Caco-2 (cell line): Measurements from ENCODE around the gene APOD. TPM values are rescaled to one million over a fixed set of nuclear protein-coding genes. Genes with fewer than 3 reads are reported as not detected.
"Not testable (repeated sequence)": the region's sequence is repeated elsewhere in the genome, so short reads cannot be mapped to it uniquely, and the experiment has no call there.

Experiments
- BruUV-seq: library from RNA; stranded (reverse); fragments of 400-500 nt; replicated peaks from 2 replicates; lab custom pipeline; 2021; lab: Mats Ljungman, UMichigan
- CTCF ChIA-PET: fragments of 300-600 bp; sonication (Branson Sonifier 250); formaldehyde crosslinking; loops from one replicate; lab custom pipeline; 2022; ENCODE audit warnings: antibody characterized with exemption; lab: Charles Lee
- POLR2A ChIA-PET: fragments of 300-600 bp; sonication (Branson Sonifier 250); formaldehyde crosslinking; loops from one replicate; lab custom pipeline; 2022; ENCODE audit warnings: antibody characterized with exemption; lab: Charles Lee
- DNase-seq, 2 experiments: peaks; one replicate each; pipeline versions ENCODE4 v3.0.0 to v3.0.0-alpha.2; 2020 to 2022
- H3K27me3 ChIP-seq: replicated peaks from 2 replicates; pipeline ENCODE4 v1.6.0; 2011; ENCODE audit warnings: low read length; ENCODE audit not compliant: control insufficient read depth, insufficient read depth
- H3K36me3 ChIP-seq: 2 replicates; pipeline ENCODE4 v1.5.1; 2011; ENCODE audit warnings: low read length; ENCODE audit not compliant: control insufficient read depth, insufficient read depth
- H3K4me1 ChIP-seq: fragments of 250-450 bp; sonication (Bioruptor Pico); 2 replicates; pipeline ENCODE4 v1.5.1; 2020; ENCODE audit warnings: mild to moderate bottlenecking
- H3K4me3 ChIP-seq: 2 replicates; pipeline ENCODE4 v1.5.1; 2011; ENCODE audit warnings: low read depth, mild to moderate bottlenecking, control low read depth, low read length
- H3K9me3 ChIP-seq: fragments of 250-450 bp; sonication (Bioruptor Pico); 2 replicates; pipeline ENCODE4 v1.5.1; 2020; ENCODE audit warnings: mild to moderate bottlenecking, moderate library complexity
- H3K27ac Mint-ChIP-seq: one replicate; pipeline ENCODE4 v1.8.0; 2022; ENCODE audit warnings: mixed read lengths; ENCODE audit not compliant: unreplicated experiment
- H3K27me3 Mint-ChIP-seq: one replicate; pipeline ENCODE4 v1.8.0; 2022; ENCODE audit warnings: mixed read lengths; ENCODE audit not compliant: insufficient read depth, unreplicated experiment
- H3K36me3 Mint-ChIP-seq: one replicate; pipeline ENCODE4 v1.8.0; 2022; ENCODE audit warnings: mild to moderate bottlenecking, mixed read lengths; ENCODE audit not compliant: insufficient read depth, unreplicated experiment
- H3K4me1 Mint-ChIP-seq: one replicate; pipeline ENCODE4 v1.8.0; 2022; ENCODE audit warnings: low read depth, mixed read lengths; ENCODE audit not compliant: unreplicated experiment
- H3K4me3 Mint-ChIP-seq: one replicate; pipeline ENCODE4 v1.8.0; 2022; ENCODE audit warnings: mild to moderate bottlenecking, moderate library complexity, mixed read lengths; ENCODE audit not compliant: unreplicated experiment
- H3K9me3 Mint-ChIP-seq: one replicate; pipeline ENCODE4 v1.8.0; 2022; ENCODE audit warnings: mixed read lengths; ENCODE audit not compliant: unreplicated experiment
- intact Hi-C: fragments of 100-400 bp; cut with micrococcal nuclease; formaldehyde crosslinking; loops from one replicate; pipeline ENCODE4 v1.10.0; 2022; ENCODE audit not compliant: unreplicated experiment
- total RNA-seq: library from RNA; stranded (reverse); gene quantifications from 2 replicates; pipeline ENCODE4 v1.2.3, GENCODE V29; 2022
- TF ChIP-seq, protein P1 (sequence below), 2 experiments: fragments of 200-600 bp in 1 of 2; IDR thresholded peaks; 1 replicate in 1 of 2; 2 replicates in 1 of 2; pipeline versions ENCODE4 v1.5.1 to v1.8.0; 2011 to 2022; ENCODE audit warnings: antibody characterized with exemption in 1 of 2, control low read depth in 1 of 2, inconsistent platforms in 1 of 2, low read depth in 1 of 2, low read length in 1 of 2, mild to moderate bottlenecking in 1 of 2, moderate library complexity in 1 of 2; ENCODE audit not compliant: insufficient read depth in 1 of 2, severe bottlenecking in 1 of 2, unreplicated experiment in 1 of 2

Gene APOD
- total RNA-seq, 1 experiment from 2014 or later = 101 TPM

DNA sequence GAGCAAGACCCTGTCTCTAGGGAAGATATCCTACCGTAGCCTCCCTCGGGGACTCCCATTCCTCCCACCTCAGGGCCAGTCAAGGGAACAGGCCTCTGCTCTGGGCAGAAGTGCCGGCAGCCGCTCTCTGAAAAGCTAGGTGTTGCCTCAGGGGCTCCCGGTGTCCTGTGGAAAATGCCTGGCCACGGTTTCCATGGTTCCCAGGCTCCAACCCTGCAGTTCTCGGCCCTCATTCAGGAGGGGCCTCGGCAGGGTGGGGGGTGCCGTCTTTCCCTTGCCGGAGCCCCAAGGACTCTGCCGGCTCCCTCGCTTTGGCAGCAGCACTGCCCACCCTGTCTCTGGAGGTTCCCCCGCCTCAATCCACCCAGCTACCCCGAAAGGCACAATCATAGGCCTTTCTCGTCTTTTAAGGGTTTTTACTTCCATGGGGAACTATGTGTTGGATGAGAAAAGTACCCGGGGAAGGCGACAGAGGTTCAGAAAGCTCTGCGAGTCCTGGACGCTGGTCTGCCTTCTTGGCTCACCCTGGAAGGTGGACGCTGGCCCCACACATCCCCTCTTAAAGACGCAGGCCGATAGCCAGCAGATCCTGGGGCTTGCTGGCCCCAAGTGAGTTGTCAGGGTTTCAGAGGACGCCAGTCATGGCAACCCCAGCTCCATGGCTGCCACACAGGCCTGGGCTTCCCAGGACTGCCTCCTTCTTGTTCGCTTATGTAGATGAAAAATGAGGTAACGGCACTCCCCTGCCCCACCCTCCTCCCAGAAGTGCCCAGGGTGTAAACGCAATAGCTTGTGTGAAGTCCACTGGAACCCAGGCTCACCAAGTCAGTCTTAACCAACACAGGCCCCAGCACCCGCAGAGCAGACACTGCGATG is 34.3 kb upstream of the APOD start:
- BruUV-seq, H3K4me3 ChIP-seq, H3K27ac Mint-ChIP-seq, CTCF ChIA-PET, H3K27me3 Mint-ChIP-seq, DNase-seq, H3K27me3 ChIP-seq, intact Hi-C loops, H3K4me1 ChIP-seq, H3K36me3 ChIP-seq, H3K4me3 Mint-ChIP-seq, POLR2A ChIA-PET, H3K9me3 Mint-ChIP-seq, H3K36me3 Mint-ChIP-seq, H3K9me3 ChIP-seq, H3K4me1 Mint-ChIP-seq: not testable (repeated sequence)

DNA sequence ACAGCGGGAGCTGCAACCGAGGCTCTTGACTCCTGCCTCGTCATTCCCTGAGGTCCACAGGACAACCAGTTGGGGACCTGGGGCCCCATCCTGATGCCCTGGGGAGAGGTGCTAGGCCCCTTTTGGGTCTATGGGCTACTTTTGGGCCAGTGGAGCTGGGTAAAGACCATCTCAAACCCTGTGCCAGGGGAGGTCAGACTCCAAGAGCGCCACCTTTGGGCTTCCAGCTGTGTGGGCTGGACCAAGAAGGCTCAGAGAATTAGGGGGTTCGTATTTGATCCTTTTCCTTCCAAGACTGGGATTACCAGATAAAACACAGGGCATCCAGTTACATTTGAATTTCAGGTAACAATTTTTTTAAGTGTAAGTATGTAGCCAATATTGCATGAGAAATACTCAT is 33.4 kb upstream of the APOD start:
- H3K4me3 Mint-ChIP-seq, H3K36me3 Mint-ChIP-seq, H3K36me3 ChIP-seq, H3K4me1 Mint-ChIP-seq, H3K4me3 ChIP-seq, BruUV-seq, CTCF ChIA-PET, H3K27me3 Mint-ChIP-seq, H3K27me3 ChIP-seq, H3K27ac Mint-ChIP-seq, intact Hi-C loops, H3K9me3 Mint-ChIP-seq, H3K4me1 ChIP-seq, POLR2A ChIA-PET, DNase-seq, H3K9me3 ChIP-seq: not testable (repeated sequence)

- ChIA-PET CTCF (no interaction called here), POLR2A (no interaction called here)
- no peak for DNase-seq
- Histone ChIP-seq H3K36me3 (no peaks in the 10 kb centered on the region), H3K9me3 (no peaks in the 10 kb centered on the region), H3K4me1 (peaks cover 5% of the 10 kb centered on the region; the same call in 1 of the 2 replicates), H3K4me3 (no peak overlapping the region), H3K27me3 (no peaks in the 10 kb centered on the region)
- intact Hi-C loops = no loop called here
- Mint-ChIP-seq H3K36me3 (peaks cover 5% of the 10 kb centered on the region), H3K9me3 (peaks cover under 1% of the 10 kb centered on the region), H3K27ac (no peak overlapping the region), H3K4me1 (peaks cover 6% of the 10 kb centered on the region), H3K4me3 (no peak overlapping the region), H3K27me3 (no peaks in the 10 kb centered on the region)
- TF ChIP-seq, protein P1, sequence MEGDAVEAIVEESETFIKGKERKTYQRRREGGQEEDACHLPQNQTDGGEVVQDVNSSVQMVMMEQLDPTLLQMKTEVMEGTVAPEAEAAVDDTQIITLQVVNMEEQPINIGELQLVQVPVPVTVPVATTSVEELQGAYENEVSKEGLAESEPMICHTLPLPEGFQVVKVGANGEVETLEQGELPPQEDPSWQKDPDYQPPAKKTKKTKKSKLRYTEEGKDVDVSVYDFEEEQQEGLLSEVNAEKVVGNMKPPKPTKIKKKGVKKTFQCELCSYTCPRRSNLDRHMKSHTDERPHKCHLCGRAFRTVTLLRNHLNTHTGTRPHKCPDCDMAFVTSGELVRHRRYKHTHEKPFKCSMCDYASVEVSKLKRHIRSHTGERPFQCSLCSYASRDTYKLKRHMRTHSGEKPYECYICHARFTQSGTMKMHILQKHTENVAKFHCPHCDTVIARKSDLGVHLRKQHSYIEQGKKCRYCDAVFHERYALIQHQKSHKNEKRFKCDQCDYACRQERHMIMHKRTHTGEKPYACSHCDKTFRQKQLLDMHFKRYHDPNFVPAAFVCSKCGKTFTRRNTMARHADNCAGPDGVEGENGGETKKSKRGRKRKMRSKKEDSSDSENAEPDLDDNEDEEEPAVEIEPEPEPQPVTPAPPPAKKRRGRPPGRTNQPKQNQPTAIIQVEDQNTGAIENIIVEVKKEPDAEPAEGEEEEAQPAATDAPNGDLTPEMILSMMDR (IDR thresholded peaks at IDR 0.05; ENCODE audit: insufficient read depth in 1 of 2, low read depth in 1 of 2, low read length in 1 of 2, severe bottlenecking in 1 of 2, unreplicated experiment in 1 of 2) = no peak
- BruUV-seq = no TSS peak
These were observed 32.9 kb upstream of the APOD start for GRCh38 chr3:195616681-195617080.

GRCh38 chr3:195615952-195616537 is 32.3 kb upstream of the APOD start:
- intact Hi-C loops, POLR2A ChIA-PET, H3K9me3 Mint-ChIP-seq, H3K27me3 ChIP-seq, CTCF ChIA-PET, H3K27me3 Mint-ChIP-seq, H3K36me3 Mint-ChIP-seq, H3K36me3 ChIP-seq, H3K9me3 ChIP-seq, DNase-seq, H3K4me3 Mint-ChIP-seq, BruUV-seq, H3K4me1 ChIP-seq, H3K27ac Mint-ChIP-seq, H3K4me3 ChIP-seq, H3K4me1 Mint-ChIP-seq: not testable (repeated sequence)

DNA sequence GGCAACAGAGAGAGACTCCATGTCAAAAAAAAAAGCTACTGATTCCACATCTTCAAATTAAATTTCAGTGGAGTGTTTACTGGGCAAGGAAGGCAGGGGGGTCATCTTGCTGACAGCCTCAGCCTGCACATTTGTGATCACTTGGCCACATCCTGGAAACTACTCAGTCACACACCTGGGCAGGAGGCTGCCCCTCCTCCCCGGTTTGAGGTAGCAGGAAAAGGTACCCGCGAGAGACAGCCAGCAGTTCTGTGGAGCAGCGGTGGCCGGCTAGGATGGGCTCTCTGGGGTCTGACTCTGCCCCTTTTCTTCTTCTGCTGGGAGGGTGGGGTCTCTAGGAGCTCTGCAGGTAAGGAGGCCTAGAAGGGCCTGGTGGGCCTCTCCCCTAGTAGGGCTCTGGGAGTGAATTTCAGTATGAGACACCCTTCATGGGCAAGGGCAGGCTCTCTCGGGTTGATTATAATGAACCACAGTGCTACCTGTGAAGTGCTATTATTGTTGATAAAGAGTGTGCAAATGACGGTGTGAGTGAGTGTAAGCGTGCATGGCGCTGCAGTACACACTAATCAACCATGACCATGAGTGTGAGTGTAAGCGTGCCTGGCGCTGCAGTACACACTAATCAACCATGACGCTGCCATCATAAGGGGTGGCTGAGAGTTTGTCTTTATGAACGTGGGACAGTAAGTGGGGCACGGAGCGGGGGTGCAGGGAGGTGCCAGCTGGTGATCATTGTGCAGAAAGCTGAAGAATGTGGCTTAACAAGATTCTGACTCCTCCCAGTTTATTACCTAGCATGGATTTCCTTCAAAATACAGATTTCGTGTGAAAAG is 31.1 kb upstream of the APOD start:
- H3K36me3 ChIP-seq, H3K27me3 Mint-ChIP-seq, H3K36me3 Mint-ChIP-seq, H3K4me1 Mint-ChIP-seq, H3K27me3 ChIP-seq, intact Hi-C loops, DNase-seq, BruUV-seq, CTCF ChIA-PET, H3K4me1 ChIP-seq, POLR2A ChIA-PET, H3K4me3 ChIP-seq, H3K9me3 ChIP-seq: not testable (repeated sequence)
- Mint-ChIP-seq H3K4me3 (peak overlapping the region; percentile 10), H3K9me3 (peaks cover 13% of the 10 kb centered on the region), H3K27ac (peak overlapping the region; percentile 72)
